Upper lobe of left lung (tissue), 4 donors: ENCODE results near the gene SMG9.

Experiments used
- EP300 ChIP-seq, 4 donors: sonication (generic); formaldehyde crosslinking; IDR thresholded peaks; one replicate each; pipeline ENCODE4 v1.5.1; 2017; ENCODE audit warnings: antibody characterized with exemption in 4 of 4, control low read depth in 2 of 4
- POLR2A ChIP-seq, 4 donors: fragments of 450-650 bp; IDR thresholded peaks; one replicate each; pipeline ENCODE4 v1.5.1; 2016 to 2017; ENCODE audit warnings: antibody characterized with exemption in 4 of 4, mild to moderate bottlenecking in 2 of 4
- POLR2AphosphoS5 ChIP-seq, 2 donors: sonication (generic); formaldehyde crosslinking; IDR thresholded peaks; one replicate each; pipeline ENCODE4 v1.5.1; 2017; ENCODE audit warnings: antibody characterized with exemption in 2 of 2
- TF ChIP-seq, protein P1 (sequence below), 6 experiments: fragments of 450-650 bp in 4 of 6; fragments of 200-600 bp in 2 of 6; sonication (generic) in 2 of 6; IDR thresholded peaks; one replicate each; pipeline ENCODE4 v1.5.1; 2016 to 2019; ENCODE audit warnings: antibody characterized with exemption in 6 of 6

- TF ChIP-seq, protein P1, sequence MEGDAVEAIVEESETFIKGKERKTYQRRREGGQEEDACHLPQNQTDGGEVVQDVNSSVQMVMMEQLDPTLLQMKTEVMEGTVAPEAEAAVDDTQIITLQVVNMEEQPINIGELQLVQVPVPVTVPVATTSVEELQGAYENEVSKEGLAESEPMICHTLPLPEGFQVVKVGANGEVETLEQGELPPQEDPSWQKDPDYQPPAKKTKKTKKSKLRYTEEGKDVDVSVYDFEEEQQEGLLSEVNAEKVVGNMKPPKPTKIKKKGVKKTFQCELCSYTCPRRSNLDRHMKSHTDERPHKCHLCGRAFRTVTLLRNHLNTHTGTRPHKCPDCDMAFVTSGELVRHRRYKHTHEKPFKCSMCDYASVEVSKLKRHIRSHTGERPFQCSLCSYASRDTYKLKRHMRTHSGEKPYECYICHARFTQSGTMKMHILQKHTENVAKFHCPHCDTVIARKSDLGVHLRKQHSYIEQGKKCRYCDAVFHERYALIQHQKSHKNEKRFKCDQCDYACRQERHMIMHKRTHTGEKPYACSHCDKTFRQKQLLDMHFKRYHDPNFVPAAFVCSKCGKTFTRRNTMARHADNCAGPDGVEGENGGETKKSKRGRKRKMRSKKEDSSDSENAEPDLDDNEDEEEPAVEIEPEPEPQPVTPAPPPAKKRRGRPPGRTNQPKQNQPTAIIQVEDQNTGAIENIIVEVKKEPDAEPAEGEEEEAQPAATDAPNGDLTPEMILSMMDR (IDR thresholded peaks at IDR 0.05), result no peak
- no peak for TF ChIP-seq POLR2AphosphoS5 (IDR thresholded peaks at IDR 0.05)
- TF ChIP-seq EP300 (IDR thresholded peaks at IDR 0.05), result no peak
- peak in 1 of 4 donors; percentile 15 for TF ChIP-seq POLR2A (IDR thresholded peaks at IDR 0.05)
Observed at GRCh38 chr19:43738780-43739211, 16.0 kb downstream of the SMG9 start.
